GF-D8 (cell line): ENCODE results near the gene CCSER1.

Source experiments
- DNase-seq: peaks from one replicate; lab custom pipeline; 2025; lab: John Stamatoyannopoulos, UW

Gene CCSER1

GRCh38 chr4:90958256-90958895 lies 831.2 kb downstream of the CCSER1 start:
- no peak for DNase-seq

GRCh38 chr4:90960433-90960832 lies 833.2 kb downstream of the CCSER1 start:
- DNase-seq: no peak

- DNase-seq: no peak
Measured at GRCh38 chr4:90960840-90961239, 833.6 kb downstream of the CCSER1 start.

- no peak for DNase-seq
Measured at GRCh38 chr4:90970021-90970420, 842.8 kb downstream of the CCSER1 start.

- DNase-seq: no peak
Measured at GRCh38 chr4:90977726-90978125, 850.5 kb downstream of the CCSER1 start.

- DNase-seq: no peak
Measured at GRCh38 chr4:90979556-90979955, 852.4 kb downstream of the CCSER1 start.

- no peak for DNase-seq
Measured at GRCh38 chr4:90982813-90983212, 855.6 kb downstream of the CCSER1 start.

GRCh38 chr4:90990284-90990683 lies 863.1 kb downstream of the CCSER1 start:
- DNase-seq: no peak

GRCh38 chr4:90992213-90992612 lies 865.0 kb downstream of the CCSER1 start:
- DNase-seq: no peak

GRCh38 chr4:90994851-90995574 lies 867.8 kb downstream of the CCSER1 start:
- DNase-seq: no peak

- no peak for DNase-seq
Measured at GRCh38 chr4:90995996-90996395, 868.8 kb downstream of the CCSER1 start.

- DNase-seq: no peak
Measured at GRCh38 chr4:90996813-90997212, 869.6 kb downstream of the CCSER1 start.

- DNase-seq: no peak
Measured at GRCh38 chr4:91015861-91016260, 888.7 kb downstream of the CCSER1 start.

GRCh38 chr4:91019513-91019912 lies 892.3 kb downstream of the CCSER1 start:
- DNase-seq: no peak

- no peak for DNase-seq
Measured at GRCh38 chr4:91025241-91026148, 898.3 kb downstream of the CCSER1 start.

- no peak for DNase-seq
Measured at GRCh38 chr4:91028228-91028627, 901.0 kb downstream of the CCSER1 start.

GRCh38 chr4:91031761-91032160 lies 904.6 kb downstream of the CCSER1 start:
- DNase-seq: no peak

- DNase-seq: no peak
Measured at GRCh38 chr4:91032725-91033445, 905.7 kb downstream of the CCSER1 start.

- no peak for DNase-seq
Measured at GRCh38 chr4:91035276-91035675, 908.1 kb downstream of the CCSER1 start.

GRCh38 chr4:91037951-91038350 lies 910.8 kb downstream of the CCSER1 start:
- DNase-seq: no peak

GRCh38 chr4:91057871-91058270 lies 930.7 kb downstream of the CCSER1 start:
- DNase-seq: no peak

GRCh38 chr4:91058345-91058744 lies 931.2 kb downstream of the CCSER1 start:
- DNase-seq: no peak
